DND-41 (cell line): ENCODE data around the gene LRRC38.
A peak's percentile ranks its signal among the peaks of the same experiment; 100 is the strongest.

Source experiments
- ATAC-seq: fragments of 200-7000 bp; cut with Tn5 transposase; 3 replicates; pipeline ENCODE4 v1.9.1; 2021; ENCODE audit warnings: low read depth; ENCODE audit not compliant: insufficient read depth
- DNase-seq: peaks from one replicate; pipeline ENCODE4 v3.0.0-alpha.2; 2020
- H2AFZ ChIP-seq: 2 replicates; pipeline ENCODE4 v1.6.0; 2012; ENCODE audit warnings: low read depth, low read length
- H3K27ac ChIP-seq: 2 replicates; pipeline ENCODE4 v1.5.1; 2012; ENCODE audit warnings: low read length, inconsistent platforms
- H3K27me3 ChIP-seq: fragments of 200-600 bp; sonication (generic); 2 replicates; pipeline ENCODE4 v1.6.0; 2012; ENCODE audit warnings: low read length, mild to moderate bottlenecking, inconsistent platforms; ENCODE audit not compliant: insufficient read depth, poor library complexity
- H3K36me3 ChIP-seq: 2 replicates; pipeline ENCODE4 v1.5.1; 2012; ENCODE audit warnings: low read length, inconsistent platforms; ENCODE audit not compliant: insufficient read depth
- H3K4me1 ChIP-seq: 2 replicates; pipeline ENCODE4 v1.5.1; 2012; ENCODE audit warnings: mild to moderate bottlenecking, low read length; ENCODE audit not compliant: insufficient read depth
- H3K4me2 ChIP-seq: 2 replicates; pipeline ENCODE4 v1.6.0; 2012; ENCODE audit warnings: mild to moderate bottlenecking, moderate library complexity, low read length, inconsistent platforms; ENCODE audit not compliant: insufficient read depth
- H3K4me3 ChIP-seq, 2 experiments: fragments of 200-600 bp in 1 of 2; shearing (Covaris generic) in 1 of 2; 2 replicates each; pipeline ENCODE4 v1.5.1; 2012 to 2016; ENCODE audit warnings: inconsistent platforms in 2 of 2, low read length in 2 of 2, mild to moderate bottlenecking in 2 of 2, low read depth in 1 of 2, moderate library complexity in 1 of 2
- H3K79me2 ChIP-seq: 2 replicates; pipeline ENCODE4 v1.6.0; 2012; ENCODE audit warnings: low read length, inconsistent platforms; ENCODE audit not compliant: insufficient read depth
- H3K9ac ChIP-seq: 2 replicates; pipeline ENCODE4 v1.6.0; 2012; ENCODE audit warnings: low read depth, mild to moderate bottlenecking, inconsistent platforms, low read length, moderate library complexity
- H3K9me3 ChIP-seq: 2 replicates; pipeline ENCODE4 v1.5.1; 2012; ENCODE audit warnings: low read length, moderate library complexity, mild to moderate bottlenecking, inconsistent platforms; ENCODE audit not compliant: insufficient read depth, severe bottlenecking
- H4K20me1 ChIP-seq: 2 replicates; pipeline ENCODE4 v1.6.0; 2012; ENCODE audit warnings: low read length; ENCODE audit not compliant: insufficient read depth
- EZH2 ChIP-seq: IDR thresholded peaks from 3 replicates; pipeline ENCODE4 v1.6.1; 2012; ENCODE audit warnings: borderline replicate concordance, low read depth, mild to moderate bottlenecking, moderate library complexity, low read length, inconsistent platforms; ENCODE audit not compliant: severe bottlenecking
- TF ChIP-seq, protein P1 (sequence below): IDR thresholded peaks from 2 replicates; pipeline ENCODE4 v1.5.1; 2012; ENCODE audit warnings: borderline replicate concordance, low read length, moderate library complexity, mild to moderate bottlenecking; ENCODE audit not compliant: poor library complexity, severe bottlenecking; ENCODE audit errors: extremely low read depth

The LRRC38 gene

DNA sequence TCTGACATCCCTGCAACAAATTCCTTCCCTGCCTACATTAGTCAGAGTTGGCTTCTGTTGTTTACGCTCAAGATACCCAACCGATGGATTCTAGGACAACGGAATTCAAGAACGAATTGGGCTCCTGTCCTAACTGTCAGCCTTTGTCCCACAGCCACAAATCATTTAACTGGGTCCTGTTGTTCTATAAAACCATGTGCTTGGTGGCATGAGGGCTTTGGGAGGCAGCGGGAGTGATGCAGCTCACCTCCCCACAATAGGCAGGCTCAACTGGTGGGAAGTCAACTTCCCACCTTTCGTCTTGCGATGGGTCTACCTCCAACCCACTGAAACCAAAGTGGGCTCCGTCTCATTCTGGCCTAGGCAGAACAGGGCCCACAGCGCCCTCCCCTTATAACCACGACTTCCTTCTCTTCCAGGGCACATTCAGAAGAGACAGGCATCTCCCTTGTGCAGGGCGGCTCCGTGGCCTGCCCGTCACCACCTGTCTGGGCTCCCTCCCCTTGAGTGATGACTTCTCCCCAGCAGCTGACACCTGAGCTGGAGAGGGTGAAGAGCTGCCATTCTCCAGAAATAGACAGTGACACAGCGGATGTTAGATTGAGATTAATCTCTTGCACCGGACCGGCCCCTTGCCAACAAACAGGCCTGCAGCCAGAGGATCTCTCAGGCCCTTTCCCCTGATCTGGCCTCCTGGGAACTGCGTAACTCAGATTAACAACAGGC, 26.5 kb downstream of the LRRC38 start:
- Histone ChIP-seq H3K4me3 (peak overlapping the region in 1 of 2 experiments; percentile 13; a peak in 1 of 4 replicates), H4K20me1 (no peaks in the 10 kb centered on the region), H3K9ac (peak overlapping the region; percentile 44), H3K27me3 (no peaks in the 10 kb centered on the region), H3K9me3 (no peaks in the 10 kb centered on the region), H3K36me3 (peaks cover 55% of the 10 kb centered on the region), H2AFZ (no peak overlapping the region), H3K4me2 (peak overlapping the region; percentile 39), H3K27ac (peak overlapping the region; percentile 92), H3K4me1 (peaks cover 82% of the 10 kb centered on the region), H3K79me2 (peaks cover 79% of the 10 kb centered on the region)
- peak; percentile 96 for ATAC-seq
- TF ChIP-seq, protein P1, sequence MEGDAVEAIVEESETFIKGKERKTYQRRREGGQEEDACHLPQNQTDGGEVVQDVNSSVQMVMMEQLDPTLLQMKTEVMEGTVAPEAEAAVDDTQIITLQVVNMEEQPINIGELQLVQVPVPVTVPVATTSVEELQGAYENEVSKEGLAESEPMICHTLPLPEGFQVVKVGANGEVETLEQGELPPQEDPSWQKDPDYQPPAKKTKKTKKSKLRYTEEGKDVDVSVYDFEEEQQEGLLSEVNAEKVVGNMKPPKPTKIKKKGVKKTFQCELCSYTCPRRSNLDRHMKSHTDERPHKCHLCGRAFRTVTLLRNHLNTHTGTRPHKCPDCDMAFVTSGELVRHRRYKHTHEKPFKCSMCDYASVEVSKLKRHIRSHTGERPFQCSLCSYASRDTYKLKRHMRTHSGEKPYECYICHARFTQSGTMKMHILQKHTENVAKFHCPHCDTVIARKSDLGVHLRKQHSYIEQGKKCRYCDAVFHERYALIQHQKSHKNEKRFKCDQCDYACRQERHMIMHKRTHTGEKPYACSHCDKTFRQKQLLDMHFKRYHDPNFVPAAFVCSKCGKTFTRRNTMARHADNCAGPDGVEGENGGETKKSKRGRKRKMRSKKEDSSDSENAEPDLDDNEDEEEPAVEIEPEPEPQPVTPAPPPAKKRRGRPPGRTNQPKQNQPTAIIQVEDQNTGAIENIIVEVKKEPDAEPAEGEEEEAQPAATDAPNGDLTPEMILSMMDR = peak; percentile 44
- no peak for TF ChIP-seq EZH2
- peak; percentile 89 for DNase-seq

DNA sequence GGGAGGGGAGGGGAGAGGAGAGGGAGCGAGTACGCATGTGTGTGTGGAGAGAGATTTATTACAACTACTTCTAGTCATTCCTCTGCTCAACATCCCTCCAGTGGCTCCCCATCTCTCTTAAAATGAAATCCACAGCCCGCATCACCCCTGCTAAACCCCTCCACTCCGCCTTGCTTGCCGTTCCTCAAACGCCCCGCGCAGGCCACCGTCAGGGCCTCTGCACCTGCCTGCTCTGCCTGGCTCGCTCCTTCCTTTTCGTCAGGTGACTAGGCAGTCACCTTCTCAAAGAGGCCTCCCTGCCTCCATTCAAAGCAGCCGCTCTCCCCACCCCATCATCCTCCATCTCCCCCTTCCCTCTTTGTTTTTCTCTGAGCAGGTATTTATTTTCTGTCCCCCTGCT, 29.9 kb downstream of the LRRC38 start:
- peaks cover 95% of the 10 kb centered on the region for H3K4me1 ChIP-seq
- H3K9ac ChIP-seq = peak overlapping the region; percentile 18; the same call in 1 of the 2 replicates
- ATAC-seq (no peak), DNase-seq (no peak)
- no peaks in the 10 kb centered on the region for H3K27me3 ChIP-seq
- H3K79me2 ChIP-seq = peaks cover 59% of the 10 kb centered on the region
- H3K27ac ChIP-seq = peak overlapping the region; percentile 89
- peaks cover 37% of the 10 kb centered on the region for H3K36me3 ChIP-seq
- H4K20me1 ChIP-seq = no peaks in the 10 kb centered on the region
- no peak overlapping the region for H2AFZ ChIP-seq
- TF ChIP-seq, protein P1 = no peak
- TF ChIP-seq EZH2 = no peak
- no peaks in the 10 kb centered on the region for H3K9me3 ChIP-seq
- H3K4me3 ChIP-seq = no peak overlapping the region
- H3K4me2 ChIP-seq = no peak overlapping the region

DNA sequence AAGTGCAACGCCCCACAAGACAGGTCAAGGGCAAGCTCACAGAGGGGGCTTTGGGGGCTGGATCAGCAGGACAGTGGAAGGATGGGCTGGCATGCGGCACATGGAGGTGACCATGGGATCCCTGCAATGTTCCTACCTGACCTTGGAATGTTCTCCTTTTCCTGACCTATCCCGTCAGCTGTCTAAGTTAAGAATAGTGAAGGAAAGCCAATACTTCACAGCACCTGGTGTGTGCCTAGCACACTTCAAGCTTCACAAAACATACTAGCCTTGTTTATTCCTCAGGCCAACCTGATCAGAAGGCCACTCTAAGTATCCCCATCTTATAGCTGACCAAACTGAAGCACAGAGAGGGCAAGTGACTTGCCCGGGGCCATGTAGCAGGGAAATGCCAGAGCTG, 31.2 kb downstream of the LRRC38 start:
- H3K36me3 ChIP-seq = peaks cover 40% of the 10 kb centered on the region
- H3K9me3 ChIP-seq = peaks cover 3% of the 10 kb centered on the region
- H3K79me2 ChIP-seq = peaks cover 62% of the 10 kb centered on the region
- H2AFZ ChIP-seq = no peak overlapping the region
- H4K20me1 ChIP-seq = no peaks in the 10 kb centered on the region
- no peak for DNase-seq
- no peak overlapping the region for H3K4me3 ChIP-seq
- H3K27me3 ChIP-seq = no peaks in the 10 kb centered on the region
- no peak for ATAC-seq
- TF ChIP-seq, protein P1 = no peak
- TF ChIP-seq EZH2 = no peak
- peak overlapping the region; percentile 89 for H3K27ac ChIP-seq
- no peak overlapping the region for H3K4me2 ChIP-seq
- peaks cover 95% of the 10 kb centered on the region for H3K4me1 ChIP-seq
- H3K9ac ChIP-seq = peak overlapping the region; percentile 25; the same call in 1 of the 2 replicates
